Measurements from ENCODE around the gene KREMEN1. TPM values are rescaled to one million over a fixed set of nuclear protein-coding genes. Genes with fewer than 3 reads are reported as not detected.

KREMEN1 gene
- total RNA-seq, 4 donors from 2014 or later, result 7.5 to 35.8 (median 15.4) TPM

GRCh38 chr22:29092243-29092642, 19.4 kb downstream of the KREMEN1 start:
- H3K4me1 ChIP-seq, result peaks cover 26 to 41% of the 10 kb centered on the region in 2 donors
- in situ Hi-C loops (cut with MboI; ENCODE audit: low sequenced_read_pairs in 4 of 4), result loop anchor here in 1 of 4 donors (10.0 kb wide), 1 partner anchor 63 kb away; no protein-coding TSS in a partner anchor
- H3K27ac ChIP-seq, result peak overlapping the region in 3 of 4 donors; percentile 5 to 74 (median 63)

GRCh38 chr22:29093030-29093429, 20.2 kb downstream of the KREMEN1 start:
- intact Hi-C loops (cut with DNase I; ENCODE audit: low total_unique reads), result no loop called here
- ATAC-seq, result no peak
- DNase-seq, result no peak
- Histone ChIP-seq H3K4me3 (no peak overlapping the region), H3K9me3 (no peaks in the 10 kb centered on the region), H3K36me3 (no peaks in the 10 kb centered on the region), H3K4me1 (peaks cover 26 to 47% of the 10 kb centered on the region in 2 donors), H3K27me3 (no peaks in the 10 kb centered on the region), H3K27ac (peak overlapping the region; percentile 45 to 74 (median 64))
- in situ Hi-C loops (cut with MboI; ENCODE audit: low sequenced_read_pairs in 4 of 4), result loop anchor here in 1 of 4 donors (10.0 kb wide), 1 partner anchor 62 kb away; no protein-coding TSS in a partner anchor
- no peak for TF ChIP-seq POLR2A (IDR thresholded peaks at IDR 0.05)
- TF ChIP-seq CTCF (IDR thresholded peaks at IDR 0.05 in 4 of 5, conservative IDR thresholded peaks at IDR 0.05 in 1 of 5), result no peak

More at GRCh38 chr22:29092243-29092642, 19.4 kb downstream of the KREMEN1 start:
- no peak for DNase-seq
- intact Hi-C loops (cut with DNase I; ENCODE audit: low total_unique reads), result no loop called here
- Histone ChIP-seq H3K27me3 (no peaks in the 10 kb centered on the region), H3K4me3 (no peak overlapping the region), H3K9me3 (no peaks in the 10 kb centered on the region), H3K36me3 (no peaks in the 10 kb centered on the region)
- no peak for TF ChIP-seq CTCF (IDR thresholded peaks at IDR 0.05 in 4 of 5, conservative IDR thresholded peaks at IDR 0.05 in 1 of 5)
- TF ChIP-seq POLR2A (IDR thresholded peaks at IDR 0.05), result no peak
- ATAC-seq, result no peak

GRCh38 chr22:29093501-29094300, 20.9 kb downstream of the KREMEN1 start:
- Histone ChIP-seq H3K36me3 (no peaks in the 10 kb centered on the region), H3K9me3 (no peaks in the 10 kb centered on the region), H3K27ac (peak overlapping the region; percentile 45 to 74 (median 64)), H3K27me3 (no peaks in the 10 kb centered on the region), H3K4me3 (no peak overlapping the region), H3K4me1 (peaks cover 26 to 47% of the 10 kb centered on the region in 2 donors)
- ATAC-seq (peak; percentile 59 to 78), DNase-seq (peak in 1 of 2 donors; percentile 29)
- in situ Hi-C loops (cut with MboI; ENCODE audit: low sequenced_read_pairs in 4 of 4) (loop anchor here in 1 of 4 donors (10.0 kb wide), 1 partner anchor 61 kb away; no protein-coding TSS in a partner anchor), intact Hi-C loops (cut with DNase I; ENCODE audit: low total_unique reads) (no loop called here)
- no peak for TF ChIP-seq CTCF (IDR thresholded peaks at IDR 0.05 in 4 of 5, conservative IDR thresholded peaks at IDR 0.05 in 1 of 5)
- TF ChIP-seq POLR2A (IDR thresholded peaks at IDR 0.05), result no peak

GRCh38 chr22:29095459-29095858, 22.6 kb downstream of the KREMEN1 start:
- Histone ChIP-seq H3K36me3 (no peaks in the 10 kb centered on the region), H3K27me3 (no peaks in the 10 kb centered on the region), H3K4me1 (peaks cover 26 to 47% of the 10 kb centered on the region in 2 donors), H3K9me3 (no peaks in the 10 kb centered on the region), H3K27ac (peak overlapping the region in 1 of 4 donors; percentile 80), H3K4me3 (no peak overlapping the region)
- ATAC-seq (no peak), DNase-seq (no peak)
- TF ChIP-seq CTCF (IDR thresholded peaks at IDR 0.05 in 4 of 5, conservative IDR thresholded peaks at IDR 0.05 in 1 of 5) (no peak), POLR2A (IDR thresholded peaks at IDR 0.05) (no peak)
- in situ Hi-C loops (cut with MboI; ENCODE audit: low sequenced_read_pairs in 4 of 4) (loop anchor here in 1 of 4 donors (10.0 kb wide), 1 partner anchor 59 kb away; no protein-coding TSS in a partner anchor), intact Hi-C loops (cut with DNase I; ENCODE audit: low total_unique reads) (no loop called here)
